B cell (primary cell): Measurements from ENCODE around the gene TBK1.

ENCODE experiments used
- CTCF ChIP-seq: fragments of 200-600 bp; IDR thresholded peaks from one replicate; pipeline ENCODE4 v1.8.0; 2022; ENCODE audit warnings: antibody characterized with exemption, mild to moderate bottlenecking
- EZH2 ChIP-seq: IDR thresholded peaks from 2 replicates; pipeline ENCODE4 v1.6.1; 2012; ENCODE audit warnings: borderline replicate concordance, low read depth, mild to moderate bottlenecking, moderate library complexity, low read length; ENCODE audit not compliant: insufficient read depth, poor library complexity, severe bottlenecking

GRCh38 chr12:64522807-64523206, 70.9 kb downstream of the TBK1 start:
- TF ChIP-seq CTCF (no peak), EZH2 (no peak)
